ENCODE data around the gene DDX50.
A peak's percentile ranks its signal among the peaks of the same experiment; 100 is the strongest.
"Not testable (repeated sequence)": the region's sequence is repeated elsewhere in the genome, so short reads cannot be mapped to it uniquely, and the experiment has no call there.

The DDX50 gene

GRCh38 chr10:68902382-68902781, 1.3 kb downstream of the DDX50 start:
- DNase-seq (ENCODE audit: low spot score): no peak

DNA sequence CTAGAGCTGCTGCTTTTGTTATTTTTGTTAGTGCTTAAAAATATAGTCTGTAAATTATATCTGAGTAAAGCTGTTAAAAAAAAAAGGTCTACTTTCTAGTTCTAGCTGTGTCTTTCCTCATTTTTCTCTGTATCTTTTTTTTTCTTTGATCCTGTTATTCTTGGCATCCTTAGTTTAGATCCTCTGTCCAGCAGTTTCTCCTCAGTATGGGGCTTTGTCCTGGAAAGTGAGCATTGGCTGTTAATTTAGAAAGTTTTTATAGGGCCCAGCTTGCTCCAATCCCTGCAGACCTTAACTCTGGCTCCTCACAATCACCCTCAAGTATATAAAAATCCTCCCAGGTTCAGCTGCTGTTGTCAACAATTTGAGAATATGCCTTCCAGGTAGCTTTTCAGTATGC, 23.5 kb downstream of the DDX50 start:
- DNase-seq (ENCODE audit: low spot score): no peak

- DNase-seq (ENCODE audit: low spot score): no peak
These were observed 24.4 kb downstream of the DDX50 start for GRCh38 chr10:68925489-68925888.

- not testable (repeated sequence) for DNase-seq (ENCODE audit: low spot score)
These were observed 28.0 kb downstream of the DDX50 start for GRCh38 chr10:68929157-68929556.

DNA sequence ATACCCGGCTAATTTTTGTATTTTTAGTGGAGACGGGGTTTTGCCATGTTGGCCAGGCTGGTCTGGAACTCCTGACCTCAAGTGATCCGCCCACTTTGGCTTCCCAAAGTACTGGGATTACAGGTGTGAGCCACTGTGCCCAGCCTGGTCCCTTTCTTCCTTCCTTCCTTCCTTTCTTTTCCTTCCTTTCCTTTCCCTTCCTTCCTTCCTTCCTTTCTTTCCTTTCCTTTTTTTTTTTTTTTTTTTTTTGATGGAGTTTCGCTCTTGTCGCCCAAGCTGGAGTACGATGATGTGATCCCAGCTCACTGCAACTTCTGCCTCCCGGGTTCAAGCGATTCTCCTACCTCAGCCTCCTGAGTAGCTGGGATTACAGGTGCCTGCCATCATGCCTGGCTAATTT, 28.8 kb downstream of the DDX50 start:
- not testable (repeated sequence) for DNase-seq (ENCODE audit: low spot score)

- not testable (repeated sequence) for DNase-seq (ENCODE audit: low spot score)
These were observed 31.7 kb downstream of the DDX50 start for GRCh38 chr10:68932860-68933259.

- DNase-seq (ENCODE audit: low spot score): no peak
These were observed 33.9 kb downstream of the DDX50 start for GRCh38 chr10:68934994-68935393.

DNA sequence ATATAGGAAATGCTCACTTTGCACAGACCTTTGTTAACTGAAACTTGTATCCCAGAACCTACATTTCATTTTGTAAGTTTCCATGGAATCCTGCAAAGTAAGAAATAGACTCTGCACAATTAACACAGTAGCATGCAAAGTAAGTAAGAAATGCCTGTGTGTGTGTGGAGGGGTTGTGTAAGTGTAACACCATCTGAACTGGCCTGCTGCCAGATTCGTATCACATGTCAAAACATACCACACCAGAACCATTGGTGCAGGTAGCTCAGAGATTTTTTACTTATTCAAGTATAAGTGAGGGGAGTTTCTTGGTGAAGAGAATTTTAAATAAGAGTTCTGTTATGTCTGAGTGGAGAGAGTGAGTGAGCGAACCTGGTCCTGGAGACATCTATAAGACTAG, 37.0 kb downstream of the DDX50 start:
- DNase-seq (ENCODE audit: low spot score): no peak

GRCh38 chr10:68938884-68939283, 37.8 kb downstream of the DDX50 start:
- DNase-seq (ENCODE audit: low spot score): no peak

DNA sequence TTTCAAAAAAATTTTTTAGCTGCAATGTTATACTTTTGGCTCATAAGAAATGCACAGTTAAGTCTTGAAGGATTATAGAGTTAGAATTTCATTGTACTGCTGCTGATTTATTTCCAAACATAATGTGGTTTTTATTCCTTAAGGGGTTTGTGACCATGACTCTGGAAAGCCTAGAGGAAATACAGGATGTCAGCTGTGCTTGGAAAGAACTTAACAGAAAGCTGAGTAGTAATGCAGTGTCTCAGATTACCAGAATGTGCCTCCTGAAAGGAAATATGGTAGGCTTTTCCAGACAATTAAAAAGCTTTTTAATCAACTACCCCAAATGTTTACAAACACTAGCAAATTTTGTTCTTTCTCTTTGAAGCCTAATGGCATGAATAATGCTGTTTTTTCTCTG, 39.8 kb downstream of the DDX50 start:
- DNase-seq (ENCODE audit: low spot score): not testable (repeated sequence)

GRCh38 chr10:68950598-68950997, 49.5 kb downstream of the DDX50 start:
- DNase-seq (ENCODE audit: low spot score): no peak

DNA sequence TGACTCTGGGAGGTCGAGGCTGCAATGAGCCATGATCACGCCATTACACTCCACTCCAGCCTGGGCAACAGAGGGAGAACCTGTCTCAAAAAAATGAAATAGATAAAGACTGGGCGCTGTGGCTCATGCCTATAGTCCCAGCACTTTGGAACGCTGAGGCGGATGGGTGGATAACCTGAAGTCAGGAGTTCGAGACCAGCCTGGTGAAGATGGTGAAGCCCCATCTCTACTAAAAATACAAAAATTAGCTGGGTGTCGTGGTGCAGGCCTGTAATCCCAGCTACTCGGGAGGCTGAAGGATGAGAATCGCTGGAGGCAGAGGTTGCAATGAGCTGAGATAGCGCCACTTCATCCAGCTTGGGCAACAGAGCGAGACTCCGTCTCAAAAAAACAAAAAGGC, 53.8 kb downstream of the DDX50 start:
- no peak for DNase-seq (ENCODE audit: low spot score)

DNA sequence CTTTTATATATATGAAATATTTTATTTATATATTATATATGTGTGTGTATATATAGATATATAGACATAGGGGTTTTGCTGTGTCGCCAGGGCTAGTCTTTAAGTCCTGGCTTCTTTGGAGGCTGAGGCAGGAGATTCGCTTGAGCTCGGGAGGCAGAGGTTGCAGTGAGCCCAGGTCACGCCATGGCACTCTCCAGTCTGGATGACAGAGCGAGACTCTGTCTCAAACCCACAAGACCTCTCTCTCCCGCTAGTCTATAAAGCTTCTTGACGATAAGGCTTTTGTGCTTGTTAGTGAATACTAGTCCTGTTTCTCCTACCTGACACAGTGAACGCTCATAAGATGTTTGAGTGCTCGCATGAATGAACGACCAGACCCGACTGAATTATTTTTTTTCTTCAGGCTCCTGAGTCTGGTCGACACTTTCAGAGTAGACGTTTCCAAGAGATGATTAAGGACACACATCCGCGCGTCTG, 54.3 kb downstream of the DDX50 start:
- DNase-seq (ENCODE audit: low spot score): peak; percentile 80

DNA sequence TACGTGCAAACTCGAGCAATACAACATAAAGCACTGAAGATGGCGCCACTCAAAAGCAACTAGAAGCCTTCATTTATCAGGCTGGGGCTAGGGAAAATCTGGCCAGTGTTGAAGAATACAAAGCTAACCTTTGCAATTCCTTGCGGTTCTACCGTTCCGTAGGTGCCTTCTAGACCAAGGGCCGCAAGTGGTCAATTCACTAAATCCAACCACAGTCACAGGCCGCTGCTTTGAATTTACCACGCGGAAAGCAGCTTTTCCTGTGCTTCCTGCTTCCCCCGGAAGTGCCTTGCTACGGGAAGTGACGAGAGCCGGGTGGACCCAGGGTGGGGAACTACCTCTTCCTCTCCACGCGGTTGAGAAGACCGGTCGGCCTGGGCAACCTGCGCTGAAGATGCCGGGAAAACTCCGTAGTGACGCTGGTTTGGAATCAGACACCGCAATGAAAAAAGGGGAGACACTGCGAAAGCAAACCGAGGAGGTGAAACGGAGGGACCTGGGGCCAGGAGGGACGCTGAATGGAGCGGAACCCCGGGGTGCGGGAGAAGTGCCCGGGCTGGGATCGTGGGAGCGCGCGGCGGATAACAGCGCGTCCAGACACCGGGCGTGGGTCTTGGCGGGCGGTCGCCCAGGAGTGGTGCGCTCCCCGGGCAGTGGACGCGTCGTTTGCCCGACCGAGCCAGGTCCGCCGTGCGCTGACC, 54.9 kb downstream of the DDX50 start, which contains the start of gene DDX21:
Gene DDX21 (plus strand): TSS at position 339 of the 701 bp plus-strand sequence. CDS start 56 bp downstream, at position 395.
- DNase-seq (ENCODE audit: low spot score): peak; percentile 91

DNA sequence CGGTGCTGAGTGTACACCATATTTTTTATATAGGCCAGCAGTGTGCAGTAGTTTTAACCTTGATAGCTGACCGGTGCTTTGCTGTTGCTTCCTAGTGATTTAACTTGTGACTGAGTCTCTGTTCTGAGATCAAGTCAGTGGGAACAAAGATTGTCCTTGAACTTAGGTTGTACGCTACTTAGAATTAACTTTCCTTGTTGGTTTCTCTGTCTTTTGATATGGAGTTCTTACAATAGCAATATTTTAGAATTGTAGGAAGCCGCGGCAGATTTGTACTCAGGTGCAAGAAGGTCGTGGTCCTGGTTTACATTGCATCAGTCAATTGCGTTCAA, 56.1 kb downstream of the DDX50 start:
- no peak for DNase-seq (ENCODE audit: low spot score)

DNA sequence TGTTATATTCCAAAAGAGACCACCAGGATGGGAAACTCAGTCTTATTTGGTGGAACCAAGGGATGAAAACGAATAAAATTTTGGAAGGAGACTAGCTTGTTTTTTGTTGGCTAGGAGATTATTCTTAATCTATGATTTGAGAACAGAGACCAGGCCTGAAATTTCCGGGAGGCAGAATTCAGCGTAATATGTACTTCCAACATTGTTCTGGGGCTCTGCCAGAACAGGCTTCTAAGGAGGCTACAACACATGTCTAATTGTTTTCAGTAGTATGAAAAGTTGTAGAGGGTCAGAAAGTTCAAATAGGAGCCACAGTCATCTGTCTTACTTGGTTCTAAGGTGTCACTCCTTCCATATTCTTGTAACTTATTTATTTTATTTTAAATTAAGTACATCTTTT, 56.5 kb downstream of the DDX50 start:
- DNase-seq (ENCODE audit: low spot score): no peak

GRCh38 chr10:68959695-68960527, 58.8 kb downstream of the DDX50 start:
- no peak for DNase-seq (ENCODE audit: low spot score)

- DNase-seq (ENCODE audit: low spot score): no peak
These were observed 62.0 kb downstream of the DDX50 start for GRCh38 chr10:68963151-68963550.

DNA sequence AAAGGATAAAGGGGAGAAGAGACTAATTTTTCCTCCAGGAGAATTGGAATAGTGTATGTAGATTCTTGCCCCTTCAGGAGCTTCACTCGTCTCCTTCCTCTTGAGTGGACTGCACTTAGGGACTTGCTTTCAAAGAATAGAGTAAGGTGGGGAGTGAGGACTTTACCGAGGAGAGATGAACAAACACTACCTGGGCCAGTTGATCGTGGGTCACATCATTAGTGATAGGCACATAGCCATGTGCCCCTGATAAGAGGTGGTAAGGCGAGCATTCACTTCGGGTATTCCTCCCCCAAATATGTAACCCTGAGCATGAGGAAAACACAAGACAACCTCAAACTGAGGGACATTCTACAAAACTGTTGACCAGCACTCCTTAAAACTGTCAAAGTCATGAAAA, 72.9 kb downstream of the DDX50 start:
- no peak for DNase-seq (ENCODE audit: low spot score)

GRCh38 chr10:68975936-68976473, 74.9 kb downstream of the DDX50 start:
- DNase-seq (ENCODE audit: low spot score): not testable (repeated sequence)

GRCh38 chr10:68979738-68980137, 78.6 kb downstream of the DDX50 start:
- not testable (repeated sequence) for DNase-seq (ENCODE audit: low spot score)

GRCh38 chr10:68981074-68981473, 80.0 kb downstream of the DDX50 start:
- DNase-seq (ENCODE audit: low spot score): no peak

DNA sequence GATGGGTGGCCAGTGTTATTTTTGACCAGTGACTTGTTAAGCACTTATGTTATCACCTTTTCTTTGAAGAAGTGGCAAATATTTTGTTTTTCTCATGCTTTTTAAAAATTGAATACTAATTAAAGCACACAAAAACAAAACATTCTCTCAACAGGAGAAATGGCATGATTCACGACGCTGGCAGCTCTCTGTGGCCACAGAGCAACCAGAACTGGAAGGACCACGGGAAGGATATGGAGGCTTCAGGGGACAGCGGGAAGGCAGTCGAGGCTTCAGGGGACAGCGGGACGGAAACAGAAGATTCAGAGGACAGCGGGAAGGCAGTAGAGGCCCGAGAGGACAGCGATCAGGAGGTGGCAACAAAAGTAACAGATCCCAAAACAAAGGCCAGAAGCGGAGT, 81.3 kb downstream of the DDX50 start:
- DNase-seq (ENCODE audit: low spot score): no peak

All from kidney capillary endothelial cell (primary cell).